SK-N-MC (cell line): ENCODE data around the gene TXNRD1.

Experiments
- EZH2 ChIP-seq: fragments of 200-600 bp; sonication (generic); IDR thresholded peaks from one replicate; pipeline ENCODE4 v1.6.1; 2017; ENCODE audit warnings: antibody characterized with exemption
- FOXP2 ChIP-seq: optimal IDR thresholded peaks from 2 replicates; pipeline ENCODE3; 2011; ENCODE audit warnings: mild to moderate bottlenecking, moderate library complexity; ENCODE audit not compliant: insufficient read depth; ENCODE audit errors: extremely low read length, control extremely low read depth
- POLR2AphosphoS5 ChIP-seq: IDR thresholded peaks from 2 replicates; pipeline ENCODE4 v1.6.1; 2012; ENCODE audit warnings: mild to moderate bottlenecking, low read depth, low read length, borderline replicate concordance

- TF ChIP-seq EZH2 (no peak), POLR2AphosphoS5 (no peak), FOXP2 (no peak)
These were observed 114.3 kb downstream of the TXNRD1 start for GRCh38 chr12:104329707-104330532.
